HepG2 (cell line): ENCODE measurements around the gene ODC1. TPM values are rescaled to one million over a fixed set of nuclear protein-coding genes. Genes with fewer than 3 reads are reported as not detected.

Source experiments
- ATAC-seq: fragments of 200-7000 bp; cut with Tn5 transposase; 3 replicates; pipeline ENCODE4 v1.9.1; 2020; ENCODE audit warnings: mild to moderate bottlenecking, moderate library complexity
- BruUV-seq: library from RNA; stranded (reverse); fragments of 400-500 nt; replicated peaks from 2 replicates; lab custom pipeline; 2021; lab: Mats Ljungman, UMichigan
- CTCF ChIA-PET: fragments of 300-600 bp; formaldehyde crosslinking; extraction: SDS; loops from one replicate; lab custom pipeline; 2021; ENCODE audit warnings: low total read pairs, inconsistent platforms, low intra/inter-chr PET ratio; lab: Yijun Ruan, JAX
- POLR2A ChIA-PET: fragments of 350-600 bp; sonication (Branson Sonifier 250); formaldehyde crosslinking; loops from one replicate; lab custom pipeline; 2020; ENCODE audit warnings: antibody characterized with exemption, inconsistent platforms; lab: Yijun Ruan, JAX
- DNase-seq: peaks from one replicate; pipeline ENCODE4 v3.0.0-alpha.2; 2015; ENCODE audit warnings: low spot score
- FAIRE-seq: peaks from 3 replicates; lab custom pipeline; 2011; peaks lifted over from hg19 to GRCh38; lab: Jason Lieb, UNC
- H2AFZ ChIP-seq: one replicate; pipeline ENCODE4 v1.6.1; 2011; ENCODE audit warnings: low read length, inconsistent platforms
- H3K27ac ChIP-seq: fragments of 300-600 bp; 3 replicates; pipeline ENCODE4 v1.8.0; 2011; ENCODE audit warnings: mixed run types, mild to moderate bottlenecking, mixed read lengths, low read length, inconsistent platforms; ENCODE audit not compliant: insufficient read depth; ENCODE audit errors: extremely low read length
- H3K27me3 ChIP-seq, 2 experiments: fragments of 200-600 bp in 1 of 2; 2 replicates in 1 of 2; 3 replicates in 1 of 2; pipeline versions ENCODE4 v1.6.0 to v1.8.0; 2011; ENCODE audit warnings: low read length in 2 of 2, mild to moderate bottlenecking in 2 of 2, moderate library complexity in 2 of 2, inconsistent platforms in 1 of 2; ENCODE audit not compliant: insufficient read depth in 2 of 2, control insufficient read depth in 1 of 2
- H3K36me3 ChIP-seq, 2 experiments: fragments of 200-600 bp in 1 of 2; replicated peaks in 1 of 2; 2 replicates in 1 of 2; 3 replicates in 1 of 2; pipeline versions ENCODE4 v1.5.1 to v1.8.0; 2011; ENCODE audit warnings: low read length in 2 of 2, inconsistent platforms in 1 of 2; ENCODE audit not compliant: insufficient read depth in 2 of 2, control insufficient read depth in 1 of 2
- H3K4me1 ChIP-seq: 2 replicates; pipeline ENCODE4 v1.5.1; 2012; ENCODE audit warnings: low read length, inconsistent platforms; ENCODE audit not compliant: insufficient read depth
- H3K4me2 ChIP-seq: 2 replicates; pipeline ENCODE4 v1.6.0; 2011; ENCODE audit warnings: low read depth, low read length, inconsistent platforms
- H3K4me3 ChIP-seq, 3 experiments: fragments of 200-600 bp in 1 of 3; sonication (generic), shearing (Covaris generic) in 1 of 3; replicated peaks in 1 of 3; 2 replicates each; pipeline ENCODE4 v1.5.1; 2011 to 2016; ENCODE audit warnings: low read length in 3 of 3, inconsistent platforms in 2 of 3, low read depth in 2 of 3, mild to moderate bottlenecking in 2 of 3, control low read depth in 1 of 3, mixed read lengths in 1 of 3; ENCODE audit not compliant: insufficient read depth in 1 of 3
- H3K79me2 ChIP-seq: one replicate; pipeline ENCODE4 v1.6.1; 2011; ENCODE audit warnings: low read length, inconsistent platforms; ENCODE audit not compliant: insufficient read depth
- H3K9ac ChIP-seq: 2 replicates; pipeline ENCODE4 v1.6.0; 2011; ENCODE audit warnings: mild to moderate bottlenecking, low read depth, low read length, inconsistent platforms; ENCODE audit not compliant: insufficient read depth
- H3K9me3 ChIP-seq: 2 replicates; pipeline ENCODE4 v1.5.1; 2012; ENCODE audit warnings: mild to moderate bottlenecking, low read length
- H4K20me1 ChIP-seq: 2 replicates; pipeline ENCODE4 v1.6.0; 2011; ENCODE audit warnings: inconsistent platforms, mild to moderate bottlenecking, low read length, moderate library complexity; ENCODE audit not compliant: insufficient read depth
- ARID5B ChIP-seq: IDR thresholded peaks from 2 replicates; pipeline ENCODE4 v1.4.0; 2020; ENCODE audit warnings: mild to moderate bottlenecking, missing genetic modification reagents
- ATM ChIP-seq: fragments of 450-650 bp; IDR thresholded peaks from 2 replicates; pipeline ENCODE4 v1.7.1; 2017; ENCODE audit warnings: mild to moderate bottlenecking, borderline replicate concordance
- HOMEZ ChIP-seq: IDR thresholded peaks from 2 replicates; pipeline ENCODE4 v1.6.1; 2016; ENCODE audit warnings: low read depth
- HOXA7 ChIP-seq: sonication (generic); formaldehyde crosslinking; IDR thresholded peaks from 2 replicates; pipeline ENCODE4 v1.8.1; 2022; ENCODE audit warnings: mild to moderate bottlenecking, missing genetic modification reagents, moderate library complexity
- RNF219 ChIP-seq: sonication (generic); formaldehyde crosslinking; IDR thresholded peaks from 2 replicates; pipeline ENCODE4 v1.5.0; 2020; ENCODE audit warnings: mild to moderate bottlenecking, missing genetic modification reagents
- THAP7 ChIP-seq: sonication (generic); formaldehyde crosslinking; IDR thresholded peaks from 2 replicates; pipeline ENCODE4 v1.8.1; 2023; ENCODE audit warnings: mild to moderate bottlenecking, missing genetic modification reagents
- ZNF232 ChIP-seq: sonication (generic); formaldehyde crosslinking; IDR thresholded peaks from 2 replicates; pipeline ENCODE4 v1.4.0; 2020; ENCODE audit warnings: missing genetic modification reagents, borderline replicate concordance
- ZNF274 ChIP-seq: sonication (generic); formaldehyde crosslinking; IDR thresholded peaks from 2 replicates; pipeline ENCODE4 v1.5.1; 2020; ENCODE audit warnings: mild to moderate bottlenecking, missing genetic modification reagents
- ZNF580 ChIP-seq: IDR thresholded peaks from 2 replicates; pipeline ENCODE4 v1.6.1; 2016; ENCODE audit warnings: low read depth, borderline replicate concordance
- ZNF672 ChIP-seq: sonication (generic); formaldehyde crosslinking; IDR thresholded peaks from 2 replicates; pipeline ENCODE4 v1.8.1; 2022; ENCODE audit warnings: missing genetic modification reagents
- ZNF773 ChIP-seq: sonication (generic); formaldehyde crosslinking; IDR thresholded peaks from 2 replicates; pipeline ENCODE4 v1.4.0; 2020; ENCODE audit warnings: missing genetic modification reagents, borderline replicate concordance
- ZNF816 ChIP-seq: sonication (generic); formaldehyde crosslinking; IDR thresholded peaks from 2 replicates; pipeline ENCODE4 v1.8.0; 2022; ENCODE audit warnings: missing genetic modification reagents, mild to moderate bottlenecking, borderline replicate concordance
- WGBS: methylation state at CpG from one replicate; pipeline ENCODE4 v1.1.6; 2017; ENCODE audit warnings: low lambda C conversion rate; 5-methylcytosine and 5-hydroxymethylcytosine counted together
- in situ Hi-C: cut with HindIII; loops from 2 replicates; pipeline ENCODE4 v1.10.0; 2017; ENCODE audit warnings: low pct_unique_long_range_greater_than_20kb; ENCODE audit not compliant: extremely low pct_ligation_motif_present
- intact Hi-C: fragments of 100-400 bp; cut with micrococcal nuclease; formaldehyde crosslinking; loops from one replicate; pipeline ENCODE4 v1.10.0; 2022; ENCODE audit not compliant: unreplicated experiment
- polyA plus RNA-seq, 8 experiments: library from polyadenylated mRNA; depleted of rRNA in 3 of 8; stranded (reverse) in 7 of 8; unstranded in 1 of 8; fragments of >200 nt; fragmentation: Illumina TruSeq in 4 of 8; extraction: Trizol in 4 of 8; gene quantifications; 2 replicates each; pipeline versions ENCODE4 v1.2.1 to v1.2.3, GENCODE V29; 2011 to 2016; ENCODE audit warnings: low read depth in 4 of 8, missing spikeins in 1 of 8, mixed read lengths in 1 of 8; ENCODE audit not compliant: insufficient read depth in 1 of 8
- total RNA-seq, 5 experiments: library from RNA; depleted of rRNA; stranded (reverse); fragments of >200 nt; fragmentation: Illumina TruSeq; extraction: Trizol; gene quantifications; 2 replicates each; pipeline ENCODE4 v1.2.3, GENCODE V29; 2016; ENCODE audit warnings: low read depth in 1 of 5

ODC1 gene
- total and polyA plus RNA-seq, 2 of the 13 experiments (the other 11 are each of a cell fraction or from before 2014, with no cell fraction given): 142 to 371 TPM

GRCh38 chr2:10428355-10428754 lies 19.8 kb downstream of the ODC1 start (continued):
- TF ChIP-seq RNF219 (CRISPR knock-in tag) (no peak), ZNF773 (CRISPR knock-in tag) (no peak)

- WGBS: 91% methylated on average over 17 of the region's 17 CpGs
- H3K27ac ChIP-seq: no peak overlapping the region
- H3K9me3 ChIP-seq: no peaks in the 10 kb centered on the region
- H2AFZ ChIP-seq: no peak overlapping the region
- no peaks in the 10 kb centered on the region for H3K79me2 ChIP-seq
- intact Hi-C loops: no loop called here
- no peak overlapping the region for H3K4me2 ChIP-seq
- peaks cover 17% of the 10 kb centered on the region in 2 experiments; a peak in 4 of 5 replicates for H3K36me3 ChIP-seq
- no peaks in the 10 kb centered on the region for H4K20me1 ChIP-seq
- in situ Hi-C loops: loop anchor here (25.0 kb wide), 1 partner anchor 615 kb away; no protein-coding TSS in a partner anchor
- peaks cover 0 to 13% of the 10 kb centered on the region in 2 experiments; a peak in 3 of 5 replicates for H3K27me3 ChIP-seq
- ChIA-PET CTCF (no interaction called here), POLR2A (no interaction called here)
- peaks cover 8% of the 10 kb centered on the region for H3K4me1 ChIP-seq
- no peak for DNase-seq
- no peak for ATAC-seq
- H3K9ac ChIP-seq: no peak overlapping the region
- FAIRE-seq: no peak
- no TSS peak for BruUV-seq
- H3K4me3 ChIP-seq: no peak overlapping the region
- no peak for TF ChIP-seq HOXA7 (CRISPR knock-in tag)
- TF ChIP-seq ZNF232 (CRISPR knock-in tag): no peak
- TF ChIP-seq ARID5B (CRISPR knock-in tag): no peak
- no peak for TF ChIP-seq RNF219 (CRISPR knock-in tag)
- no peak for TF ChIP-seq ZNF274 (CRISPR knock-in tag)
- no peak for TF ChIP-seq HOMEZ (CRISPR knock-in tag)
- no peak for TF ChIP-seq ATM
- TF ChIP-seq ZNF580 (CRISPR knock-in tag): no peak
- no peak for TF ChIP-seq THAP7
- TF ChIP-seq ZNF672: no peak
- no peak for TF ChIP-seq ZNF816
These were observed 20.5 kb downstream of the ODC1 start for GRCh38 chr2:10427618-10427949.
